Islet precursor cell (in vitro differentiated cells): ENCODE data around the gene DNLZ.
"Not testable (repeated sequence)": the region's sequence is repeated elsewhere in the genome, so short reads cannot be mapped to it uniquely, and the experiment has no call there.

Experiments
- DNase-seq: peaks from one replicate; pipeline ENCODE4 v3.0.0-alpha.2; 2018

Gene DNLZ

GRCh38 chr9:136358016-136358415 is 5.5 kb downstream of the DNLZ start:
- DNase-seq, result no peak

- no peak for DNase-seq
Measured at GRCh38 chr9:136357202-136357725, 6.3 kb downstream of the DNLZ start.

GRCh38 chr9:136355616-136356557 is 7.7 kb downstream of the DNLZ start:
- DNase-seq, result no peak

- no peak for DNase-seq
Measured at GRCh38 chr9:136354592-136355085, 8.9 kb downstream of the DNLZ start.

GRCh38 chr9:136353757-136354488 is 9.6 kb downstream of the DNLZ start:
- DNase-seq, result no peak

GRCh38 chr9:136353088-136353487 is 10.5 kb downstream of the DNLZ start:
- DNase-seq, result no peak

GRCh38 chr9:136352682-136353081 is 10.9 kb downstream of the DNLZ start:
- no peak for DNase-seq

GRCh38 chr9:136351868-136352267 is 11.7 kb downstream of the DNLZ start:
- DNase-seq, result not testable (repeated sequence)

- no peak for DNase-seq
Measured at GRCh38 chr9:136351252-136351800, 12.2 kb downstream of the DNLZ start.

- DNase-seq, result no peak
Measured at GRCh38 chr9:136349546-136349945, 14.0 kb downstream of the DNLZ start.

- no peak for DNase-seq
Measured at GRCh38 chr9:136348691-136349090, 14.9 kb downstream of the DNLZ start.

GRCh38 chr9:136347472-136348256 is 15.9 kb downstream of the DNLZ start:
- no peak for DNase-seq

GRCh38 chr9:136346927-136347465 is 16.5 kb downstream of the DNLZ start:
- no peak for DNase-seq

GRCh38 chr9:136346157-136346481 is 17.4 kb downstream of the DNLZ start:
- no peak for DNase-seq

- peak; percentile 92 for DNase-seq
Measured at GRCh38 chr9:136345281-136346156, 18.0 kb downstream of the DNLZ start.

GRCh38 chr9:136344544-136345280 is 18.8 kb downstream of the DNLZ start:
- no peak for DNase-seq

GRCh38 chr9:136343884-136344269 is 19.7 kb downstream of the DNLZ start:
- no peak for DNase-seq

- DNase-seq, result no peak
Measured at GRCh38 chr9:136343121-136343883, 20.2 kb downstream of the DNLZ start.
